ENCODE data around the gene ARL6IP5. TPM values are rescaled to one million over a fixed set of nuclear protein-coding genes. Genes with fewer than 3 reads are reported as not detected.
A peak's percentile ranks its signal among the peaks of the same experiment; 100 is the strongest.

The ARL6IP5 gene
- total and polyA plus RNA-seq, 10 donors = 106 to 148 (median 125) TPM

- intact Hi-C loops (cut with DNase I; ENCODE audit: low total_unique reads) = no loop called here
- TF ChIP-seq CTCF (IDR thresholded peaks at IDR 0.05 in 8 of 11, conservative IDR thresholded peaks at IDR 0.05 in 3 of 11) = no peak
- TF ChIP-seq POLR2A (IDR thresholded peaks at IDR 0.05) = no peak
- TF ChIP-seq POLR2AphosphoS5 (IDR thresholded peaks at IDR 0.05) = no peak
- H3K9me3 ChIP-seq = no peaks in the 10 kb centered on the region
- peak overlapping the region in 7 of 8 donors; percentile 81 to 96 (median 92) for H3K27ac ChIP-seq
- no peak for DNase-seq
- no peak overlapping the region for H3K4me3 ChIP-seq
- peaks cover 36 to 97% (median 86%) of the 10 kb centered on the region in 6 donors for H3K4me1 ChIP-seq
- peaks cover 0 to 42% (median 7%) of the 10 kb centered on the region in 6 donors for H3K36me3 ChIP-seq
- WGBS, 5 donors = 93 to 100% (median 94%) methylated on average over 2 to 5 of the region's 5 CpGs
- no peaks in the 10 kb centered on the region for H3K27me3 ChIP-seq (replicated peaks in 1 of 7)
Observed at GRCh38 chr3:69096299-69096698, 11.6 kb downstream of the ARL6IP5 start.

- intact Hi-C loops (cut with DNase I; ENCODE audit: low total_unique reads) = no loop called here
- Histone ChIP-seq H3K27me3 (replicated peaks in 1 of 7) (no peaks in the 10 kb centered on the region), H3K27ac (peak overlapping the region in 4 of 8 donors; percentile 6 to 92 (median 36)), H3K9me3 (no peaks in the 10 kb centered on the region), H3K36me3 (peaks cover 0 to 54% (median 20%) of the 10 kb centered on the region in 6 donors), H3K4me3 (no peak overlapping the region), H3K4me1 (peaks cover 25 to 96% (median 73%) of the 10 kb centered on the region in 6 donors)
- no peak for DNase-seq
- TF ChIP-seq CTCF (IDR thresholded peaks at IDR 0.05 in 8 of 11, conservative IDR thresholded peaks at IDR 0.05 in 3 of 11) (no peak), POLR2A (IDR thresholded peaks at IDR 0.05) (no peak), POLR2AphosphoS5 (IDR thresholded peaks at IDR 0.05) (no peak)
- WGBS, 5 donors = 71 to 87% (median 76%) methylated on average over 9 of the region's 9 CpGs
Observed at GRCh38 chr3:69097407-69098086, 12.8 kb downstream of the ARL6IP5 start.

DNA sequence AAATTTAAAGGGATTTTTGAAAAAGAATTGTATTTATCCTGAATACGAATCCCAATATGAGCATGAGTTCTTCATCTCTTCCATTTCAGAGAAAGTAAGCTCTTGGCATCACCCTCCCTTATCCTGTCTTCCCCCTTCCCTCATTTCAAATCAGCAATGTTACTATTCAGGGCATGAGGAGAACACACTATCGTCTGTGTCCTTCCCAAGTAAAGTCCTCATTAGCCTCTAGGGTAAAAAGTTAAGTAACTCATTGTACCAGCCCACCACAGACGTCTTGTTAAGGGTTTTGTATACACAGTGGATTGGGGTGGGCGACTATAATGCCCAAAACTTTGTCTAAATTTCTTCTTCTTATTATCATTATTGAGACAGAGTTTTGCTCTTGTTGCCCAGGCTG lies 14.8 kb downstream of the ARL6IP5 start:
- WGBS, 5 donors = 88 to 95% (median 93%) methylated on average over 4 of the region's 4 CpGs
- TF ChIP-seq POLR2A (IDR thresholded peaks at IDR 0.05) (no peak), POLR2AphosphoS5 (IDR thresholded peaks at IDR 0.05) (no peak), CTCF (IDR thresholded peaks at IDR 0.05 in 8 of 11, conservative IDR thresholded peaks at IDR 0.05 in 3 of 11) (no peak)
- H3K4me1 ChIP-seq = peaks cover 5 to 89% (median 61%) of the 10 kb centered on the region in 6 donors
- intact Hi-C loops (cut with DNase I; ENCODE audit: low total_unique reads) = no loop called here
- H3K27me3 ChIP-seq (replicated peaks in 1 of 7) = no peaks in the 10 kb centered on the region
- no peak overlapping the region for H3K4me3 ChIP-seq
- peak overlapping the region in 1 of 8 donors; percentile 3 for H3K27ac ChIP-seq
- no peak for DNase-seq
- no peaks in the 10 kb centered on the region for H3K9me3 ChIP-seq
- peaks cover 0 to 75% (median 38%) of the 10 kb centered on the region in 6 donors for H3K36me3 ChIP-seq

DNA sequence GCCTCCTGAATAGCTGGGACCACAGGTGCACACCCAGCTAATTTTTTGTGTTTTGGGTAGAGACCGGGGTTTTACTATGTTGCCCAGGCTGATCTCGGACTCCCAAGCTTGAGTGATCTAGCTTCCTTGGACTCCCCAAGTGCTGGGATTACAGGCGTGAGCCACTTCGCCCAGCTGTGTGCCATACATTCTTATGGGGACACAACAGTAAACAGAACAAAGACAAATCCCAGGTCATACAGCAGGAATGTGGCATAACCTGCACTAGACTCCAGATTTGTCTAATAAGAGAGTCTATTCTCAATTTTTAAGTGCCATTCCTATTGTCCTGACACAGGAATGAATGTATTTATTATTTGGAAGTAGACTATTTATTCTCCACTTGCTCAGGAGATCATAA lies 17.6 kb downstream of the ARL6IP5 start:
- no peak for DNase-seq
- 90 to 98% (median 96%) methylated on average over 4 of the region's 4 CpGs for WGBS, 5 donors
- H3K9me3 ChIP-seq = no peaks in the 10 kb centered on the region
- H3K27ac ChIP-seq = peak overlapping the region in 1 of 8 donors; percentile 5
- H3K36me3 ChIP-seq = peaks cover 0 to 86% (median 53%) of the 10 kb centered on the region in 6 donors
- peaks cover 0 to 85% (median 42%) of the 10 kb centered on the region in 6 donors for H3K4me1 ChIP-seq
- no peak for TF ChIP-seq POLR2A (IDR thresholded peaks at IDR 0.05)
- no peak for TF ChIP-seq CTCF (IDR thresholded peaks at IDR 0.05 in 8 of 11, conservative IDR thresholded peaks at IDR 0.05 in 3 of 11)
- no peak for TF ChIP-seq POLR2AphosphoS5 (IDR thresholded peaks at IDR 0.05)
- H3K4me3 ChIP-seq = no peak overlapping the region
- no peaks in the 10 kb centered on the region for H3K27me3 ChIP-seq (replicated peaks in 1 of 7)
- intact Hi-C loops (cut with DNase I; ENCODE audit: low total_unique reads) = no loop called here
